ENCODE measurements around the gene UNC13D.

- no peak for TF ChIP-seq REST (IDR thresholded peaks at IDR 0.05; ENCODE audit: insufficient read depth in 1 of 2, low read depth in 2 of 2, low read length in 1 of 2)
- no peak for TF ChIP-seq CTCF (IDR thresholded peaks at IDR 0.05)
- no peak for TF ChIP-seq POLR2AphosphoS5 (IDR thresholded peaks at IDR 0.05; ENCODE audit: low read depth, low read length)
Measured at GRCh38 chr17:75861927-75862317, 17.7 kb upstream of the UNC13D start.
